ENCODE results near the gene RSPRY1.

DNA sequence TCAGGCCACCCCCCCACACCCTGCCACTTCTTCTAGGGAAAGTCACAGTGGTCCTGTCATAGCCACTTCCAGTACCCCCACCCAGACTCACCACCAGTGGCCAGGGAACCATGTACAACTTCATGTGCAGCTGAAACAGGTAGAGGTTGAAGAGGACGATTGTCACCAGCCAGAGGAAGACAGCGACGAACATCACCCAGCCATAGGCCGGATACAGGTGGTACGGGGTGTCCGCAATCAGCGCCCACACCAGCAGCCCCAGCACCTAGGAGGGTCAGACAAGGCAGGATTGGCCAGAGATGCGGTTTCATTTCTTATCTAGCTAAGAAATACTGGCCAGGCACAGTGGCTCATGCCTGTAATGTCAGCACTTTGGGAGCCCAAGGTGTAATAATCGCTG lies 75.7 kb downstream of the RSPRY1 start:
- TF ChIP-seq POLR2A (IDR thresholded peaks at IDR 0.05; ENCODE audit: control extremely low read depth in 1 of 2, low read depth in 2 of 2, low read length in 2 of 2): no peak
- TF ChIP-seq, protein P1, sequence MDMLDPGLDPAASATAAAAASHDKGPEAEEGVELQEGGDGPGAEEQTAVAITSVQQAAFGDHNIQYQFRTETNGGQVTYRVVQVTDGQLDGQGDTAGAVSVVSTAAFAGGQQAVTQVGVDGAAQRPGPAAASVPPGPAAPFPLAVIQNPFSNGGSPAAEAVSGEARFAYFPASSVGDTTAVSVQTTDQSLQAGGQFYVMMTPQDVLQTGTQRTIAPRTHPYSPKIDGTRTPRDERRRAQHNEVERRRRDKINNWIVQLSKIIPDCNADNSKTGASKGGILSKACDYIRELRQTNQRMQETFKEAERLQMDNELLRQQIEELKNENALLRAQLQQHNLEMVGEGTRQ (IDR thresholded peaks at IDR 0.05; ENCODE audit: low read length): no peak
- TF ChIP-seq KDM5A (IDR thresholded peaks at IDR 0.05; ENCODE audit: low read length): no peak
- TF ChIP-seq SIRT6 (IDR thresholded peaks at IDR 0.05; ENCODE audit: low read length): no peak
- TF ChIP-seq, protein P2, sequence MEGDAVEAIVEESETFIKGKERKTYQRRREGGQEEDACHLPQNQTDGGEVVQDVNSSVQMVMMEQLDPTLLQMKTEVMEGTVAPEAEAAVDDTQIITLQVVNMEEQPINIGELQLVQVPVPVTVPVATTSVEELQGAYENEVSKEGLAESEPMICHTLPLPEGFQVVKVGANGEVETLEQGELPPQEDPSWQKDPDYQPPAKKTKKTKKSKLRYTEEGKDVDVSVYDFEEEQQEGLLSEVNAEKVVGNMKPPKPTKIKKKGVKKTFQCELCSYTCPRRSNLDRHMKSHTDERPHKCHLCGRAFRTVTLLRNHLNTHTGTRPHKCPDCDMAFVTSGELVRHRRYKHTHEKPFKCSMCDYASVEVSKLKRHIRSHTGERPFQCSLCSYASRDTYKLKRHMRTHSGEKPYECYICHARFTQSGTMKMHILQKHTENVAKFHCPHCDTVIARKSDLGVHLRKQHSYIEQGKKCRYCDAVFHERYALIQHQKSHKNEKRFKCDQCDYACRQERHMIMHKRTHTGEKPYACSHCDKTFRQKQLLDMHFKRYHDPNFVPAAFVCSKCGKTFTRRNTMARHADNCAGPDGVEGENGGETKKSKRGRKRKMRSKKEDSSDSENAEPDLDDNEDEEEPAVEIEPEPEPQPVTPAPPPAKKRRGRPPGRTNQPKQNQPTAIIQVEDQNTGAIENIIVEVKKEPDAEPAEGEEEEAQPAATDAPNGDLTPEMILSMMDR (IDR thresholded peaks at IDR 0.05; ENCODE audit: control extremely low read depth in 1 of 3, insufficient read depth in 1 of 3, low read depth in 1 of 3, low read length in 3 of 3): no peak
- no peak for TF ChIP-seq JUN (IDR thresholded peaks at IDR 0.05; ENCODE audit: low read depth, low read length)
- TF ChIP-seq MAX (IDR thresholded peaks at IDR 0.05): no peak
- TF ChIP-seq EZH2 (IDR thresholded peaks at IDR 0.05; ENCODE audit: low read depth, low read length, severe bottlenecking): no peak
- no peak for TF ChIP-seq RAD21 (IDR thresholded peaks at IDR 0.05 in 1 of 2, conservative IDR thresholded peaks at IDR 0.05 in 1 of 2; ENCODE audit: low read depth in 2 of 2, low read length in 2 of 2)
- no peak for TF ChIP-seq CEBPB (IDR thresholded peaks at IDR 0.05; ENCODE audit: low read depth, low read length)

Measured in H1 (cell line).